Thoracic aorta (tissue), 2 donors: ENCODE measurements around the gene MINDY2. TPM values are rescaled to one million over a fixed set of nuclear protein-coding genes. Genes with fewer than 3 reads are reported as not detected.
"Not testable (repeated sequence)": the region's sequence is repeated elsewhere in the genome, so short reads cannot be mapped to it uniquely, and the experiment has no call there.

Source experiments
- ATAC-seq: fragments of 150-250 bp; one replicate; pipeline ENCODE4 v1.8.0; 2017; ENCODE audit warnings: low read depth; ENCODE audit not compliant: insufficient number of reproducible peaks, low FRiP score
- DNase-seq: peaks from one replicate; pipeline ENCODE4 v3.0.0-alpha.2; 2020; ENCODE audit warnings: low spot score
- H3K27ac ChIP-seq, 2 donors: fragments of 200-600 bp; sonication (generic); 1 replicate in 1 of 2; 2 replicates in 1 of 2; pipeline ENCODE4 v1.5.1; 2016; ENCODE audit warnings: mild to moderate bottlenecking in 2 of 2, moderate library complexity in 2 of 2
- H3K27me3 ChIP-seq: fragments of 200-600 bp; sonication (generic); replicated peaks from 2 replicates; pipeline ENCODE4 v1.6.0; 2016; ENCODE audit warnings: mild to moderate bottlenecking; ENCODE audit not compliant: insufficient read depth
- H3K36me3 ChIP-seq: fragments of 200-600 bp; sonication (generic); one replicate; pipeline ENCODE4 v1.5.1; 2016
- H3K4me1 ChIP-seq, 2 donors: fragments of 200-600 bp; sonication (generic); 1 replicate in 1 of 2; 2 replicates in 1 of 2; pipeline versions ENCODE4 v1.5.1 to v1.6.0; 2016; ENCODE audit warnings: low read depth in 2 of 2, mild to moderate bottlenecking in 1 of 2; ENCODE audit not compliant: control insufficient read depth in 1 of 2
- H3K4me3 ChIP-seq: fragments of 200-600 bp; sonication (generic); 2 replicates; pipeline ENCODE4 v1.5.1; 2016; ENCODE audit warnings: mild to moderate bottlenecking
- H3K9me3 ChIP-seq: fragments of 200-600 bp; sonication (generic); 2 replicates; pipeline ENCODE4 v1.5.1; 2016
- total RNA-seq, 2 donors: library from RNA; depleted of rRNA; stranded (reverse); fragments of >200 nt; gene quantifications; one replicate each; pipeline versions ENCODE4 v1.1.0 to v1.2.3, GENCODE V29; 2016
- TF ChIP-seq, protein P1 (sequence below): fragments of 200-600 bp; sonication (generic); IDR thresholded peaks from one replicate; pipeline ENCODE4 v1.5.1; 2019; ENCODE audit warnings: antibody characterized with exemption

The MINDY2 gene
- total RNA-seq, 2 donors from 2014 or later: 32.0 to 39.4 TPM

DNA sequence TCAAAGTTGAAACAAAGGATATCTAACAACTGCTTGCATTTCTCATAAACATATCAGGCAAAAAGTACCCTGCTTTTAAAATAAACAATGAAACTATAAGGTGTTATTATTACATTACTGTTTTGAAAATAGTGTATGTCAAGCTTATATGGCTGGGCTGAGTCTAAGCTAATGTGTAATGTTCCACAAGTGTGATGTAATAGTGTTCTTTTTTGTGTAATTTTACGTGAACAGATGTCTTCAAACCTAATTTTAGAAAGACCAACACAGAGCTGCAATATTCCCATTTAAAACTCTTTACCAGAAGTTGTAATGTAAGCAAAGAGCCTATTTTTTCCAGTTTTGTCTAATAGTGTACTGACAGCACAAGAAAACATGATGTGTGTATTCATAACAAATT is 34.0 kb downstream of the MINDY2 start:
- TF ChIP-seq, protein P1, sequence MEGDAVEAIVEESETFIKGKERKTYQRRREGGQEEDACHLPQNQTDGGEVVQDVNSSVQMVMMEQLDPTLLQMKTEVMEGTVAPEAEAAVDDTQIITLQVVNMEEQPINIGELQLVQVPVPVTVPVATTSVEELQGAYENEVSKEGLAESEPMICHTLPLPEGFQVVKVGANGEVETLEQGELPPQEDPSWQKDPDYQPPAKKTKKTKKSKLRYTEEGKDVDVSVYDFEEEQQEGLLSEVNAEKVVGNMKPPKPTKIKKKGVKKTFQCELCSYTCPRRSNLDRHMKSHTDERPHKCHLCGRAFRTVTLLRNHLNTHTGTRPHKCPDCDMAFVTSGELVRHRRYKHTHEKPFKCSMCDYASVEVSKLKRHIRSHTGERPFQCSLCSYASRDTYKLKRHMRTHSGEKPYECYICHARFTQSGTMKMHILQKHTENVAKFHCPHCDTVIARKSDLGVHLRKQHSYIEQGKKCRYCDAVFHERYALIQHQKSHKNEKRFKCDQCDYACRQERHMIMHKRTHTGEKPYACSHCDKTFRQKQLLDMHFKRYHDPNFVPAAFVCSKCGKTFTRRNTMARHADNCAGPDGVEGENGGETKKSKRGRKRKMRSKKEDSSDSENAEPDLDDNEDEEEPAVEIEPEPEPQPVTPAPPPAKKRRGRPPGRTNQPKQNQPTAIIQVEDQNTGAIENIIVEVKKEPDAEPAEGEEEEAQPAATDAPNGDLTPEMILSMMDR: no peak
- Histone ChIP-seq H3K4me1 (peaks cover 0 to 2% of the 10 kb centered on the region in 2 donors), H3K36me3 (no peaks in the 10 kb centered on the region), H3K27ac (no peak overlapping the region), H3K27me3 (no peaks in the 10 kb centered on the region), H3K4me3 (no peak overlapping the region), H3K9me3 (no peaks in the 10 kb centered on the region)
- DNase-seq: no peak
- no peak for ATAC-seq

DNA sequence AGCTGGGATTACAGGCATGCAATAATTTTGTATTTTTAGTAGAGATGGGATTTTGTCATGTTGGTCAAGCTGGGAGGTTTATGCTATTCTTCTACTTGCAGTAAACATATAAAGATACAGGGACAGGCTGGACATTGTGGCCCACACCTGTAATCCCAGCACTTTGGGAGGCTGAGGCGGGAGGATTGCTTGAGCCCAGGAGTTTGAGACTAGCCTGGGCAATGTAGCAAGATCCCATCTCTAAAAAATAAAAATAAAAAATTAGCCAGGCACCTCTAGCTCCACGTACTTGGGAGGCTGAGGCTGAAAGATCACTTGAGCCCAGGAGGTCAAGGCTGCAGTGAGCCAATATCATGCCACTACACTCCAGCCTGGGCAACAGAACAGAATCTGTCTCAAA is 52.2 kb downstream of the MINDY2 start:
- H3K4me3 ChIP-seq, H3K9me3 ChIP-seq, DNase-seq, H3K27ac ChIP-seq, H3K4me1 ChIP-seq, ATAC-seq, H3K27me3 ChIP-seq, H3K36me3 ChIP-seq: not testable (repeated sequence)

DNA sequence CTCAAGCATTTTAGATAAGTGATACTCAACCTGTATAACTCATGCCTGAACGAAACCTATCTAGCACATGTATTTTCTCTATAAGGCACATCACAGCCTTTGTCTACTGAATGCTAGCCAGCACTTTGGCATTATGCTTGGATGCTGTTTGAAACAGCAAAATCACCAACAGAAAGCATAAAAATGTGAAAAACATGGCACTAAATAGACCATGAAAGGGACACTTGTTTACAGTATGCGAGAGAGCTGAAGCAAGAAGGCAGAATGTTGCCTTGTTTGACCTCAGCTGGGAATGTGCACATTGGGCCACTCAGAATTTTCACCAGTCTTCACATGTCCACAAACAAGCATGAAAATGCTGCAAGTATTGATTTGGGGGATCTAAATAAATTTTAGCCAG is 59.5 kb downstream of the MINDY2 start:
- Histone ChIP-seq H3K27me3 (no peaks in the 10 kb centered on the region), H3K4me1 (no peaks in the 10 kb centered on the region), H3K4me3 (no peak overlapping the region), H3K27ac (no peak overlapping the region), H3K36me3 (peaks cover 6% of the 10 kb centered on the region), H3K9me3 (no peaks in the 10 kb centered on the region)
- no peak for DNase-seq
- TF ChIP-seq, protein P1: no peak
- ATAC-seq: no peak

DNA sequence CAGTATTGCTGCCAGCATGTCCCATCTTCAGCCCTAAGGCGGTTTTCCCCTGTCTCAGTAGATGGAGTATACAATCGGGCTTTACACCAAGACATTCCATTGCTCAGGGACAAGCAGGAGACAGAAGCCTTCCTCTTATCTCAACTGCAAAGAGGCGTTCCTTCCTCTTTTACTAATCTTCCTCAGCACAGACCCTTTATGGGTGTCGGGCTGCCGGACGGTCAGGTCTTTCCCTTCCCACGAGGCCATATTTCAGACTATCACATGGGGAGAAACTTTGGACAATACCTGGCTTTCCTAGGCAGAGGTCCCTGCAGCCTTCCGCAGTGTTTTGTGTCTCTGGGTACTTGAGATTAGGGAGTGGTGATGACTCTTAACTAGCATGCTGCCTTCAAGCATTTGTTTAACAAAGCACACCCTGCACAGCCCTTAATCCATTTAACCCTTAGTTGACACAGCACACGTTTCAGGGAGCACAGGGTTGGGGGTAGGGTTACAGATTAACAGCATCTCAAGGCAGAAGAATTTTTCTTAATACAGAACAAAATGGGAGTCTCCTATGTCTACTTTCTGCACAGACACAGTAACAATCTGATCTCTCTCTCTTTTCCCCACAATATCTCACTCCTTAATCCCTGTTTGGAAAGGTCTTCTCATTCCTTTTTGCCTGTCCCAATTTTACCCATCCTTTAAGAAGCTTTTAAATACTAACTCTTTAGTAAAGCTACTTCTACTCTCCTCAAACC is 62.8 kb downstream of the MINDY2 start:
- H3K4me3 ChIP-seq, H3K36me3 ChIP-seq, H3K27me3 ChIP-seq, ATAC-seq, DNase-seq, H3K9me3 ChIP-seq, H3K27ac ChIP-seq, H3K4me1 ChIP-seq: not testable (repeated sequence)

DNA sequence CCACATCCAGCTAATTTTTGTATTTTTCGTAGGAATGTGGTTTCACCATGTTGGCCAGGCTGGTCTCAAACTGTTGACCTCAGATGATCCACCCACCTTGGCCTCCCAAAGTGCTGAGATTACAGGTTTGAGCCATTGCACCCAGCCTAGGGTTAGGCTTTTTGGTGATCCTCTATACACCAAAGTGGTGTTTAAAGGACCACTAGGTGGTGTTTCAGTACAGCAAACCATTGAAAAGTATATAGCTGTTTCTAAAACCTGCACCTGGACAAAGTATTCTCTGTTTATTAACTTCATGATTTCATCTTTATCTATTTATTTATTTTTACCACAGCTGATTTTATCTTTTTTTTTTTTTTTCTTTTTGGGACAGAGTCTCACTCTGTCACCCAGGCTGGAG is 68.4 kb downstream of the MINDY2 start:
- TF ChIP-seq, protein P1: no peak
- Histone ChIP-seq H3K9me3 (no peaks in the 10 kb centered on the region), H3K27me3 (no peaks in the 10 kb centered on the region), H3K27ac (no peak overlapping the region), H3K4me3 (no peak overlapping the region), H3K4me1 (no peaks in the 10 kb centered on the region), H3K36me3 (no peaks in the 10 kb centered on the region)
- ATAC-seq: no peak
- DNase-seq: no peak

DNA sequence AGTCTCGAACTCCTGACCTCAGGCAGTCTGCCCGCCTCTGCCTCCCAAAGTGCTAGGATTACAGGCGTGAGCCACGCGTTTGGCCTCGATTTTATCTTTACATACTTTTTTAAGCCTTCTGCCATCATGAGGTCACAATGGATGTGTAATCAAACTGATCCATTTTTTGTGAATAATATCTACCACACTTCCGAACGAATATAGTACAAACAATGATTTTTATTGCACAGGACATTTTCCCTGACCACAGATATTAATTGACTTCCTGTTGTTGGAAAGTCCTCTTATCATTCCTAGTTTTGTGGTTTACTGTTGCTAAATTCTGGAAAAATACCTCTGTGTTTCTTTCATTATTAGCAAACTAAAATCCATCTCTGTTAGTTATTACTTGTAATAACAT is 68.9 kb downstream of the MINDY2 start:
- TF ChIP-seq, protein P1: no peak
- Histone ChIP-seq H3K27ac (no peak overlapping the region), H3K4me1 (no peaks in the 10 kb centered on the region), H3K36me3 (no peaks in the 10 kb centered on the region), H3K9me3 (no peaks in the 10 kb centered on the region), H3K4me3 (no peak overlapping the region), H3K27me3 (no peaks in the 10 kb centered on the region)
- no peak for DNase-seq
- ATAC-seq: no peak
